T-helper 1 cell treated with Interleukin-12 subunit alpha and Interleukin-12 subunit beta and Interleukin-4 antibody, amounts not matched to agents 30 ng/mL and 1 ng/mL, for 36 hours (primary cell): ENCODE measurements around the gene ABCG4. TPM values are rescaled to one million over a fixed set of nuclear protein-coding genes. Genes with fewer than 3 reads are reported as not detected.

ENCODE experiments used
- intact Hi-C: fragments of 100-400 bp; cut with micrococcal nuclease; formaldehyde crosslinking; loops from one replicate; pipeline ENCODE4 v1.15.1; 2024
- total RNA-seq: library from RNA; stranded (reverse); gene quantifications from 2 replicates; pipeline ENCODE4 v1.2.3, GENCODE V29; 2022

Gene ABCG4
- total RNA-seq, 1 donor from 2014 or later: not detected

- intact Hi-C loops: no loop called here
Measured at GRCh38 chr11:119202554-119202953, 53.7 kb downstream of the ABCG4 start.

- intact Hi-C loops: no loop called here
Measured at GRCh38 chr11:119204066-119204465, 55.2 kb downstream of the ABCG4 start.

DNA sequence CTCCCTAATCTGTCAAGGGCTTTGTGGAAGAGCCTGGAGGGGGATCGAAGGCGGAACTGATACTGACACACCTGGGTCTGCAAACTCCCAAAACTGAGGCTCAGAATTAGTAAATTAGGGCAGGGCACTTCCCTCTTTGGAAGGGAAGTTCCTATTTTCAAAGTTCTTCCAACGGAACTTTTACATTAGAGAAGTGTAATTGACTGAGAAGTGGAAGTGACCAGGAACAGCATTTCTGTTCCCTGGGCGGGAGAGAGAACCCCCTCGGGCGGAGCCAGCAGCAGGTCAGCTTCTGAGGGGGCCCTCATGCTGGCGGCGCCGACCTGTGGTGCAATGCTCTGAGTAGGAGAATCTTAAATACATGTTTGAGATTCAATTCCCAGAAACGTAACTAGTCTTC lies 56.2 kb downstream of the ABCG4 start:
- intact Hi-C loops: loop anchor here (1.0 to 5.0 kb wide), 8 partner anchors 37 to 768 kb away; partner anchors contain the start of genes HINFP, HYOU1 and KMT2A

- intact Hi-C loops: loop anchor here (1.0 to 5.0 kb wide), 13 partner anchors 36 to 769 kb away; partner anchors contain the start of genes HINFP, HYOU1, KMT2A and NLRX1
Measured at GRCh38 chr11:119205574-119206510, 57.0 kb downstream of the ABCG4 start, which contains the start of gene CBL. Gene CBL, plus strand, starts transcription at chr11:119206339. Its CDS starts 79 bp downstream, at chr11:119206418.

- intact Hi-C loops: loop anchor here (1.0 to 5.0 kb wide), 12 partner anchors 36 to 769 kb away; partner anchors contain the start of genes KMT2A, NLRX1, RNF26 and RPS25
Measured at GRCh38 chr11:119206511-119207414, 57.9 kb downstream of the ABCG4 start.

DNA sequence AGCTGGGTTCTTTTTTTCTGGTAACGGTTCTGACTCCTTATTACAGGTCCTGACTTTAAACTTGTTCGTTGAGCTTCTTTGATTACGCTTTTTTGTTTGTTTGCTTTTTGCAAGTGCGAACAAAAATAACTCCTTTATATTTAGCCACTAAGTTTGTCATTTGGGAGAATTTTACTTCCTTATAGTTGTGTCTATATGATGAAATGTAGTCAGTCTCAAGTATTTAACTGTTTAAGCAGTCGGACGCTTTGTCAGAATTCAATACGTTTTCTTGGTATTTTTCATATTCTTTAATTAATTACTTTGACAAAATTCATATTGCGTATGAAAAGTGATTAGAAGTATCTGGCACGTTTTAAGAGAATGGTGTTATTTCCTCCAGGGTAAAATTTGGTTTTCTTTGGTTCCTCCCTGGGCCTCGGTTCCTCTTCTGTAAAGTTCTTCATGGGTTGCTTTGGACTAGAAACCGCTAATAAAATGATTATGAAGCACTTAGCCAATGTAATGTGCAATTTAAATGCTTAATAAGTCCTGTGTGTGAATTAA lies 58.6 kb downstream of the ABCG4 start:
- intact Hi-C loops: loop anchor here (1.0 to 5.0 kb wide), 9 partner anchors 35 to 770 kb away; partner anchors contain the start of genes KMT2A, NLRX1, RNF26 and SLC37A4

- intact Hi-C loops: loop anchor here (5.0 kb wide), 3 partner anchors 33 to 772 kb away; partner anchors contain the start of gene KMT2A
Measured at GRCh38 chr11:119209186-119209585, 60.3 kb downstream of the ABCG4 start.

DNA sequence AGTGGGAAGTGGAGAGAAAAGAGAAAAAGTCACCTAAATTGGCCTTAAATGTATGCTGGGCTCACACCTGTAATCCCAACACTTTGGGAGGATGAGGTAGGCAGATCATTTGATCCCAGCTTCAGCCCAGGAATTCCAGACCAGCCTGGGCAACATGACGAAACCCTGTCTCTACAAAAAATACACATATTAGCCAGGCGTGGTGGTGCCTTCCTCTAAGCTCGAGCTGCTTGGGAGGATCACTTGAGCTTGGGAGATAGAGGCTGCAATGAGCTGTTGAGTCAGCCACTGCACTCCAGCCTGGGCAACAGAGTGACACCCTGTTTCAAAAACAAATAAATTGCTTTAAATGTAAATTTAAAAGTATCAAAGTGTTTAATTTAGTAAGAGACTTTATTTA lies 61.2 kb downstream of the ABCG4 start:
- intact Hi-C loops: no loop called here

Other genes starting within 250 kb of the ABCG4 start
- gene BCL9L, start 223.1 kb upstream of the ABCG4 start, total RNA-seq: 65.4 and 69.0 TPM in 2 replicates
- gene UPK2, start 192.8 kb upstream of the ABCG4 start, total RNA-seq: not detected in 2 replicates
- gene FOXR1, start 177.3 kb upstream of the ABCG4 start, total RNA-seq: not detected in 2 replicates
- 62.5 and 66.6 TPM in 2 replicates for gene CENATAC, start 150.9 kb upstream of the ABCG4 start, total RNA-seq
- gene RPS25, start 130.7 kb upstream of the ABCG4 start, total RNA-seq: 1,270 and 1,290 TPM in 2 replicates
- 82.3 and 94.9 TPM in 2 replicates for gene TRAPPC4, start 130.3 kb upstream of the ABCG4 start, total RNA-seq
- gene SLC37A4, start 118.2 kb upstream of the ABCG4 start, total RNA-seq: 16.4 and 19.7 TPM in 2 replicates
- 260 and 261 TPM in 2 replicates for gene HYOU1, start 91.8 kb upstream of the ABCG4 start, total RNA-seq
- 38.3 and 38.6 TPM in 2 replicates for gene VPS11, start 81.2 kb upstream of the ABCG4 start, total RNA-seq
- 24.6 and 27.3 TPM in 2 replicates for gene HMBS, start 64.2 kb upstream of the ABCG4 start, total RNA-seq
- gene DPAGT1, start 47.2 kb upstream of the ABCG4 start, total RNA-seq: 67.6 and 68.0 TPM in 2 replicates
- gene C2CD2L, start 41.7 kb upstream of the ABCG4 start, total RNA-seq: 36.6 and 42.2 TPM in 2 replicates
- gene HINFP, start 27.5 kb upstream of the ABCG4 start, total RNA-seq: 48.5 and 48.8 TPM in 2 replicates
- gene NLRX1, start 19.7 kb downstream of the ABCG4 start, total RNA-seq: 25.2 and 26.0 TPM in 2 replicates
- 0.49 and 0.90 TPM in 2 replicates for gene NHERF4, start 36.4 kb downstream of the ABCG4 start, total RNA-seq
- 42.0 and 42.1 TPM in 2 replicates for gene CBL, start 57.3 kb downstream of the ABCG4 start, total RNA-seq
- 2.8 and 3.9 TPM in 2 replicates for gene MCAM, start 168.1 kb downstream of the ABCG4 start, total RNA-seq
- gene RNF26, start 185.5 kb downstream of the ABCG4 start, total RNA-seq: 27.2 and 29.9 TPM in 2 replicates
- gene C1QTNF5, start 191.8 kb downstream of the ABCG4 start, total RNA-seq: not detected in 2 replicates
- not detected in 2 replicates for gene MFRP, start 197.7 kb downstream of the ABCG4 start, total RNA-seq
- 0.15 and 0.17 TPM in 2 replicates for gene USP2, start 232.6 kb downstream of the ABCG4 start, total RNA-seq